Transverse colon (tissue), 4 donors: ENCODE results near the gene DCLK2. TPM values are rescaled to one million over a fixed set of nuclear protein-coding genes. Genes with fewer than 3 reads are reported as not detected.

ENCODE experiments used
- DNase-seq: peaks from one replicate; pipeline ENCODE4 v3.0.0-alpha.2; 2019
- H3K27ac ChIP-seq, 4 donors: fragments of 200-600 bp; sonication (generic); 2 replicates each; pipeline ENCODE4 v1.5.1; 2016 to 2018; ENCODE audit warnings: inconsistent platforms in 4 of 4
- H3K27me3 ChIP-seq: fragments of 200-600 bp; sonication (generic); 2 replicates; pipeline ENCODE4 v1.5.1; 2017; ENCODE audit warnings: inconsistent platforms
- H3K36me3 ChIP-seq, 4 donors: fragments of 200-600 bp; sonication (generic); 2 replicates each; pipeline ENCODE4 v1.5.1; 2017 to 2019; ENCODE audit warnings: inconsistent platforms in 4 of 4
- H3K4me1 ChIP-seq, 4 donors: fragments of 200-600 bp; sonication (generic); 2 replicates each; pipeline ENCODE4 v1.5.1; 2017 to 2020; ENCODE audit warnings: inconsistent platforms in 4 of 4
- H3K4me3 ChIP-seq, 4 donors: fragments of 200-600 bp; sonication (generic); 1 replicate in 1 of 4; 2 replicates in 3 of 4; pipeline versions ENCODE4 v1.5.1 to v1.6.1; 2017 to 2019; ENCODE audit warnings: inconsistent platforms in 4 of 4
- H3K9me3 ChIP-seq, 2 donors: fragments of 200-600 bp; sonication (generic); 2 replicates each; pipeline ENCODE4 v1.5.1; 2017 to 2019; ENCODE audit warnings: inconsistent platforms in 2 of 2
- EP300 ChIP-seq: sonication (generic); formaldehyde crosslinking; IDR thresholded peaks from one replicate; pipeline ENCODE4 v1.6.1; 2017; ENCODE audit warnings: antibody characterized with exemption, low read depth
- POLR2A ChIP-seq: fragments of 450-650 bp; IDR thresholded peaks from one replicate; pipeline ENCODE4 v1.6.1; 2016; ENCODE audit warnings: antibody characterized with exemption, mild to moderate bottlenecking, moderate library complexity
- POLR2AphosphoS5 ChIP-seq, 3 donors: sonication (generic); formaldehyde crosslinking; IDR thresholded peaks; one replicate each; pipeline ENCODE4 v1.6.1; 2016; ENCODE audit warnings: antibody characterized with exemption in 3 of 3
- WGBS, 2 donors: methylation state at CpG; one replicate each; pipeline ENCODE4 v1.1.5; 2018; ENCODE audit warnings: low coverage in 1 of 2; 5-methylcytosine and 5-hydroxymethylcytosine counted together
- in situ Hi-C, 4 donors: fragments of 200-750 bp; cut with MboI; loops; one replicate each; pipeline versions ENCODE4 v1.15.0 to v1.15.1; 2017; ENCODE audit warnings: low sequenced_read_pairs in 3 of 4, low pct_ligation_motif_present in 1 of 4, low pct_unique_long_range_greater_than_20kb in 1 of 4
- intact Hi-C: fragments of 100-400 bp; cut with DNase I; formaldehyde crosslinking; loops from one replicate; pipeline ENCODE4 v1.15.1; 2023; ENCODE audit warnings: low total_unique reads
- total RNA-seq, 4 donors: library from RNA; depleted of rRNA; stranded (reverse); fragments of >200 nt; gene quantifications; one replicate each; pipeline ENCODE4 v1.1.0, GENCODE V29; 2016
- TF ChIP-seq, protein P1 (sequence below), 5 experiments: fragments of 200-600 bp in 3 of 5; fragments of 450-650 bp in 2 of 5; sonication (generic) in 3 of 5; IDR thresholded peaks; 1 replicate in 2 of 5; 2 replicates in 3 of 5; pipeline ENCODE4 v1.5.1; 2016 to 2017; ENCODE audit warnings: antibody characterized with exemption in 5 of 5, inconsistent platforms in 3 of 5, mild to moderate bottlenecking in 2 of 5, moderate library complexity in 1 of 5

Gene DCLK2
- total RNA-seq, 4 donors from 2014 or later = 3.3 to 19.5 (median 7.5) TPM

DNA sequence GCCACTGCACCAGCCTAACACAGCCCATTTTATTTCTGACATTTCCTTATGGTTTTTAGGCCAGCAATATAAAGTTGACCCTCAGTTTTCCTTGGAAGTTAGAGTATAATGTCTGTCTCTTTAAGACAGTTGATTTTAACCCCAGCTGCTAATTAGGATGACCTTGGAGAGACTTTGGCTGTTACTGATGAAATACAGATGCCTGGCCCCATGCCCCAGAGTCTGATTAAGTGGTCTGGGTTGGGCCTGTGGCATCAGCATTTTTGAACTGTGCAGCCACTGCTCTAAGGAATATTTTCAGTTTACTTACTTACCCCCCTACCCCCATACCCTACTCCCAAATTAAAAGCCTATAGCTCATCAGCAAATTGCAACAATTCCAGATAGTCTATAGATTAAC, 85.8 kb downstream of the DCLK2 start:
- H3K4me1 ChIP-seq = no peaks in the 10 kb centered on the region
- H3K9me3 ChIP-seq = no peaks in the 10 kb centered on the region
- no peaks in the 10 kb centered on the region for H3K36me3 ChIP-seq
- no peak overlapping the region for H3K4me3 ChIP-seq
- H3K27me3 ChIP-seq = no peaks in the 10 kb centered on the region
- DNase-seq = no peak
- in situ Hi-C loops = no loop called here
- no peak overlapping the region for H3K27ac ChIP-seq
- intact Hi-C loops = no loop called here
- TF ChIP-seq EP300 (no peak), POLR2AphosphoS5 (IDR thresholded peaks at IDR 0.05) (no peak), POLR2A (no peak)
- TF ChIP-seq, protein P1, sequence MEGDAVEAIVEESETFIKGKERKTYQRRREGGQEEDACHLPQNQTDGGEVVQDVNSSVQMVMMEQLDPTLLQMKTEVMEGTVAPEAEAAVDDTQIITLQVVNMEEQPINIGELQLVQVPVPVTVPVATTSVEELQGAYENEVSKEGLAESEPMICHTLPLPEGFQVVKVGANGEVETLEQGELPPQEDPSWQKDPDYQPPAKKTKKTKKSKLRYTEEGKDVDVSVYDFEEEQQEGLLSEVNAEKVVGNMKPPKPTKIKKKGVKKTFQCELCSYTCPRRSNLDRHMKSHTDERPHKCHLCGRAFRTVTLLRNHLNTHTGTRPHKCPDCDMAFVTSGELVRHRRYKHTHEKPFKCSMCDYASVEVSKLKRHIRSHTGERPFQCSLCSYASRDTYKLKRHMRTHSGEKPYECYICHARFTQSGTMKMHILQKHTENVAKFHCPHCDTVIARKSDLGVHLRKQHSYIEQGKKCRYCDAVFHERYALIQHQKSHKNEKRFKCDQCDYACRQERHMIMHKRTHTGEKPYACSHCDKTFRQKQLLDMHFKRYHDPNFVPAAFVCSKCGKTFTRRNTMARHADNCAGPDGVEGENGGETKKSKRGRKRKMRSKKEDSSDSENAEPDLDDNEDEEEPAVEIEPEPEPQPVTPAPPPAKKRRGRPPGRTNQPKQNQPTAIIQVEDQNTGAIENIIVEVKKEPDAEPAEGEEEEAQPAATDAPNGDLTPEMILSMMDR (IDR thresholded peaks at IDR 0.05) = no peak

DNA sequence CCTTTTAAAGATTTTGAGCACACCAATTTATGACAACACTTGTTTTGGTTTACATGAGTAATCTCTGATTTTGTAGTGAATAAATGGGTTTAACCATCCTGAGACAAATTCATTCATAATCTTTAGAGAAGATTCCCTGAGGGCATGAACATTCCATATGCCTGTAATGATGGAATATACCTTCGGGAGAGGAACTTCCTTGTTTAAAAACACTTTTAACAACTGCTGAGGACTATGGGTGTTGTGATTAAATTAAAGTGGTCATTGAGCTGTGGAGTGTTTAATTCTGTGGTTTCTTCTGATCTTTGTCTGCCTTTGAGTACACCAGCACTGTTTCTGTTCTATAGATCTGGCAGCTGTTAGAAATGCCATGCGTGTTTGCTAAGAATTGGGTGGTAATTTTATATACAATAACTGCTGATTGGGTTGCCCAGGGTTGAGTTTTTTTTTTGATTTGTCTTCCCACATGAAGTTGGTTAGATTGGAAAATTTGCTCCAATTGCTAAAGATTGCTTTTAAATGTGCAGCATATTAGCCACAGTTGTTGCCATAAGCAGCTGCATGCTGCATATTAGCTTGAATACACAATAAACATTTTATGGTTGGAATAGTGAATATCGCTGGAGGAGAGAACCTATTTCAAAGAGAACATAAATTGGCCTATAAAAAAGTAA, 86.8 kb downstream of the DCLK2 start:
- intact Hi-C loops = no loop called here
- Histone ChIP-seq H3K9me3 (no peaks in the 10 kb centered on the region), H3K4me1 (no peaks in the 10 kb centered on the region), H3K27me3 (no peaks in the 10 kb centered on the region), H3K36me3 (no peaks in the 10 kb centered on the region), H3K27ac (no peak overlapping the region), H3K4me3 (no peak overlapping the region)
- in situ Hi-C loops = no loop called here
- 75 to 83% methylated on average over 2 to 3 of the region's 3 CpGs for WGBS, 2 donors
- TF ChIP-seq POLR2A (no peak), POLR2AphosphoS5 (IDR thresholded peaks at IDR 0.05) (no peak), EP300 (no peak)
- TF ChIP-seq, protein P1 (IDR thresholded peaks at IDR 0.05) = no peak
- DNase-seq = no peak

DNA sequence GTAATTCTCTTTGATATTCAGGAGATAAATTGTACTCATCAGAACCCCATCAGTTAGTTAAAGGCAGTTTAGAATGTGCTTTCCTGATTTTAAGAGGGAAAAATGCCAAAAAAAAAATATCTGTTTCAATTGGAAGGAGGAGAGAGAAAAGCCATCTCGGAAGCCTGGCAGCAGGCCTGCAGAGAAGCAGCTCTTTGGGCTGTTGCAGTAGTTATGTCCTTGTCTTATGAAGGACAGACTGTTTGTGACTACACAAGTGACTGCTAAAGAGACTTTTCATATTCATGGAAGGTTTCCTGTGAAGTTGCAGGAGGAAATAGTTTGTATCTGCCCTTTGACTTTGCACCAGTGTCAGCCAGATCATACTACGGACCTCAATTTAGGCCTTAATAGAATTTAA, 88.8 kb downstream of the DCLK2 start:
- WGBS, 2 donors = 67 to 71% methylated on average over 1 to 2 of the region's 2 CpGs
- intact Hi-C loops = no loop called here

DNA sequence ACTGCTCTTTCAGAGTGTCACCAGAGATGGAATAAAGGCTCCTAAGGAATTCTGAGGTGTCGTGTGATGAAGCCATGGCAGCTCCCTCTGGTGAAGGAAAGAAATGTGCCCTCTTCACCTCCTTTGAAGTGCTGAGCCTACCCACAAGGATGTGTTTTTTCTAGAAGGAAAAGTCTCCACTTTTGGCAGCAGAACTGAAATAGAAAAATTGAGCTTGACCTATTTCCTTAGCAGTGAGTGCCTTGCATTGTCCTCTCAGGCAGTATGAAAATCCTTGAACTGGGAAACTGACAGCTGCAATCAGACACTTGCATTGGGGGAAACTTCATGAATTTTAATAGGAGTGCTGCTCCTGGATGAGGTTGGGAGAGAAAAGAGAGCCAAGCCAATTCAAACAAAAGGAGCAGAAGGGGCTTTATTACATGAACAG, 95.2 kb downstream of the DCLK2 start:
- TF ChIP-seq POLR2AphosphoS5 (IDR thresholded peaks at IDR 0.05) (no peak), POLR2A (no peak), EP300 (no peak)
- TF ChIP-seq, protein P1 (IDR thresholded peaks at IDR 0.05) = no peak
- DNase-seq = no peak
- no peaks in the 10 kb centered on the region for H3K9me3 ChIP-seq
- 57 to 67% methylated on average over 1 of the region's 1 CpG for WGBS, 2 donors
- in situ Hi-C loops = no loop called here
- no peak overlapping the region for H3K27ac ChIP-seq
- intact Hi-C loops = no loop called here
- no peak overlapping the region for H3K4me3 ChIP-seq
- peaks cover 0 to 10% (median 0%) of the 10 kb centered on the region in 4 donors for H3K4me1 ChIP-seq
- H3K36me3 ChIP-seq = no peaks in the 10 kb centered on the region
- no peaks in the 10 kb centered on the region for H3K27me3 ChIP-seq

More for the DNA sequence above, 88.8 kb downstream of the DCLK2 start:
- DNase-seq = no peak
- Histone ChIP-seq H3K4me3 (no peak overlapping the region), H3K4me1 (no peaks in the 10 kb centered on the region), H3K36me3 (no peaks in the 10 kb centered on the region), H3K27ac (no peak overlapping the region), H3K27me3 (no peaks in the 10 kb centered on the region), H3K9me3 (no peaks in the 10 kb centered on the region)
- TF ChIP-seq POLR2A (no peak), EP300 (no peak), POLR2AphosphoS5 (IDR thresholded peaks at IDR 0.05) (no peak)
- TF ChIP-seq, protein P1 (IDR thresholded peaks at IDR 0.05) = no peak
- in situ Hi-C loops = no loop called here
